ENCODE results near the gene ACACB. TPM values are rescaled to one million over a fixed set of nuclear protein-coding genes. Genes with fewer than 3 reads are reported as not detected.

ACACB gene
- total RNA-seq, 1 experiment from 2014 or later: 20.0 TPM

- peaks cover 45% of the 10 kb centered on the region for H3K36me3 Mint-ChIP-seq
- ChIA-PET POLR2A (no interaction called here), CTCF (no interaction called here)
- no peak for ATAC-seq
- peaks cover 11% of the 10 kb centered on the region for H3K9me3 Mint-ChIP-seq
- no peaks in the 10 kb centered on the region for H3K27me3 Mint-ChIP-seq (ENCODE audit: low read depth)
- H3K27ac Mint-ChIP-seq: no peak overlapping the region
- TF ChIP-seq CBFB (CRISPR knock-in tag; IDR thresholded peaks at IDR 0.05; ENCODE audit: low read depth): no peak
- TF ChIP-seq E2F5 (CRISPR knock-in tag; IDR thresholded peaks at IDR 0.05): no peak
- TF ChIP-seq ZNF121 (CRISPR knock-in tag; IDR thresholded peaks at IDR 0.05): no peak
- TF ChIP-seq PRDM15 (CRISPR knock-in tag; IDR thresholded peaks at IDR 0.05): no peak
- H3K4me3 Mint-ChIP-seq: no peak overlapping the region
- DNase-seq (ENCODE audit: low spot score): no peak
- 0 out of 2 replicates have a peak, but pooled peaks cover 3% of the 10 kb centered on the region for H3K4me1 Mint-ChIP-seq
These were observed 53.3 kb downstream of the ACACB start for GRCh38 chr12:109169686-109170085.

GRCh38 chr12:109170324-109170723, 53.9 kb downstream of the ACACB start:
- Mint-ChIP-seq H3K27me3 (ENCODE audit: low read depth) (no peaks in the 10 kb centered on the region), H3K36me3 (peaks cover 45% of the 10 kb centered on the region), H3K4me3 (no peak overlapping the region), H3K9me3 (peaks cover 11% of the 10 kb centered on the region), H3K4me1 (0 out of 2 replicates have a peak, but pooled peaks cover 3% of the 10 kb centered on the region), H3K27ac (peak overlapping the region; percentile 63; the same call in 1 of the 2 replicates)
- POLR2A ChIA-PET: no interaction called here
- no peak for DNase-seq (ENCODE audit: low spot score)
- no peak for ATAC-seq
- CTCF ChIA-PET: no interaction called here
- no peak for TF ChIP-seq EMX1 (CRISPR knock-in tag; IDR thresholded peaks at IDR 0.05)
- TF ChIP-seq ZNF263 (CRISPR knock-in tag; IDR thresholded peaks at IDR 0.05; ENCODE audit: low read depth): no peak
- TF ChIP-seq ZBTB43 (CRISPR knock-in tag; IDR thresholded peaks at IDR 0.05): no peak
- no peak for TF ChIP-seq CBFB (CRISPR knock-in tag; IDR thresholded peaks at IDR 0.05; ENCODE audit: low read depth)
- no peak for TF ChIP-seq ZNF219 (CRISPR knock-in tag; IDR thresholded peaks at IDR 0.05; ENCODE audit: borderline replicate concordance)
- no peak for TF ChIP-seq USF2 (CRISPR knock-in tag; IDR thresholded peaks at IDR 0.05)
- no peak for TF ChIP-seq AFF4 (CRISPR knock-in tag; IDR thresholded peaks at IDR 0.05; ENCODE audit: borderline replicate concordance)
- no peak for TF ChIP-seq ZNF138 (CRISPR knock-in tag; conservative IDR thresholded peaks at IDR 0.05)
- TF ChIP-seq ETV6 (CRISPR knock-in tag; IDR thresholded peaks at IDR 0.05): no peak
- no peak for TF ChIP-seq ZNF281 (CRISPR knock-in tag; IDR thresholded peaks at IDR 0.05)
- no peak for TF ChIP-seq PRRX2 (CRISPR knock-in tag; IDR thresholded peaks at IDR 0.05)
- TF ChIP-seq ZBTB21 (CRISPR knock-in tag; IDR thresholded peaks at IDR 0.05; ENCODE audit: borderline replicate concordance): no peak
- TF ChIP-seq MYBL2 (CRISPR knock-in tag; IDR thresholded peaks at IDR 0.05): no peak
- TF ChIP-seq ZSCAN18 (CRISPR knock-in tag; IDR thresholded peaks at IDR 0.05): no peak
- no peak for TF ChIP-seq ZNF396 (CRISPR knock-in tag; IDR thresholded peaks at IDR 0.05; ENCODE audit: borderline replicate concordance)
- TF ChIP-seq NFATC4 (CRISPR knock-in tag; IDR thresholded peaks at IDR 0.05): no peak
- no peak for TF ChIP-seq NR3C1 (CRISPR knock-in tag; conservative IDR thresholded peaks at IDR 0.05; ENCODE audit: low read depth)
